Astrocyte (in vitro differentiated cells and primary cell): Measurements from ENCODE around the gene CLTRN.

Experiments used
- CTCF ChIP-seq: IDR thresholded peaks from 2 replicates; pipeline ENCODE4 v1.5.1; 2011; ENCODE audit warnings: low read depth, mild to moderate bottlenecking, inconsistent platforms, low read length, moderate library complexity; ENCODE audit not compliant: insufficient read depth
- EZH2 ChIP-seq: IDR thresholded peaks from 2 replicates; pipeline ENCODE4 v1.6.1; 2012; ENCODE audit warnings: mild to moderate bottlenecking, low read length, inconsistent platforms; ENCODE audit not compliant: insufficient read depth

DNA sequence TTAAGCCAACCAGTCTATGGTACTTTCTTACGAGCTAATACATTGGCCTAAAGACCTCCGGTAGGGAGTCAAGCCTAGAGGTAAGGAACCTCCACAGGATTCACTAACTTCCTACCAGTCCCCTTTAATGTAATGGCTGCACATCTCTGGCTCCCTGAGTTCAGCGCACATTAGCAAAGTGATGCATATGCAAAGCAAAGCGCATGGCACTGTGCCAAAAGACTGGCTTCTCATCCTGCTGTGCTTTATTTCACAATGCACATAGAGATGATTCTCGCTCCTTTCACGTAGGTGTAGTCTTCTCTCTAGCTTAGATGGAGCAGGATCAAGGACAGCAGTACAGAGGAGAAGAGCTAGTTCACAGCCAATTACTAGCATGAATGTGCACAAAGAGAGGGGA is 14.6 kb upstream of the CLTRN start:
- TF ChIP-seq CTCF (no peak), EZH2 (no peak)
